ENCODE results near the gene PTGDR2. TPM values are rescaled to one million over a fixed set of nuclear protein-coding genes. Genes with fewer than 3 reads are reported as not detected.

PTGDR2 gene
- total RNA-seq, 1 experiment from 2014 or later: 0.12 TPM

DNA sequence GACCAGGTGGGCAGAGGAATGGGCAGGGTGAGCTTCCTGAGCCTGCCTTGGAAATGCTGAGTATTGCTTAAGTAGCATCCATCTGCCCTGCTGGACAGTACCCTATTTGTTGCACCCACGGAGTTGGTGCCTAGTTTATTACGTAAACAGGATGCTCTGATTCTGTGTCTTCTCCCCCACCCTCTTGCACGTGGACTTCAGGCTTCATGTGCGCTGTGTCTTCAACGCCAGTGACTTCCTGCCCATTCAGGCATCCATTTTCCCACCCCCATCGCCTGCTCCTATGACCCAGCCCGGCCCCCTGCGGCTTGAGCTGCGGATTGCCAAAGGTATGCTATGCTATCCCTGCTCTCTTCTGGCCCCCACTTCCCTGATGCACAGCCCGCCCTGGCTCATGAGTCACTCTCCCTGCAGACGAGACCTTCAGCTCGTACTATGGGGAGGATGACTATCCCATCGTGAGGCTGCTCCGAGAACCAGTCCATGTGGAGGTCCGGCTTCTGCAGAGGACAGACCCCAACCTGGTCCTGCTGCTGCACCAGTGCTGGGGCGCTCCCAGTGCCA is 17.3 kb upstream of the PTGDR2 start:
- Histone ChIP-seq H2AFZ (ENCODE audit: low read depth, low read length, poor library complexity, severe bottlenecking) (no peak overlapping the region), H3K4me3 (replicated peaks in 1 of 2; ENCODE audit: low read depth in 1 of 2, low read length in 2 of 2) (no peak overlapping the region), H3K79me2 (ENCODE audit: insufficient read depth, low read length) (no peaks in the 10 kb centered on the region), H3K27me3 (ENCODE audit: insufficient read depth, low read length) (no peaks in the 10 kb centered on the region), H3K36me3 (ENCODE audit: control insufficient read depth in 1 of 2, insufficient read depth in 2 of 2, low read length in 2 of 2) (peaks cover 0 to 2% of the 10 kb centered on the region in 2 experiments; a peak in 1 of 4 replicates), H3K9ac (ENCODE audit: low read length) (no peak overlapping the region), H3K4me2 (ENCODE audit: low read length) (no peak overlapping the region), H3K9me3 (ENCODE audit: control insufficient read depth in 1 of 2, insufficient read depth in 1 of 2, low read depth in 1 of 2, low read length in 2 of 2) (no peaks in the 10 kb centered on the region), H3K4me1 (ENCODE audit: control insufficient read depth in 1 of 2, insufficient read depth in 2 of 2, low read length in 2 of 2) (peaks cover 0 to 4% of the 10 kb centered on the region in 2 experiments; a peak in 2 of 4 replicates), H3K9me2 (ENCODE audit: insufficient read depth) (no peaks in the 10 kb centered on the region), H4K20me1 (ENCODE audit: insufficient read depth) (no peaks in the 10 kb centered on the region), H3K27ac (ENCODE audit: low read depth, low read length) (no peak overlapping the region)
- DNase-seq (ENCODE audit: low read depth, low spot score) (no peak), ATAC-seq (no peak)
- TF ChIP-seq EGR1 (IDR thresholded peaks at IDR 0.05; ENCODE audit: low read depth) (no peak), POLR2A (IDR thresholded peaks at IDR 0.05; ENCODE audit: borderline replicate concordance, extremely low read depth, insufficient read depth, insufficient read length) (no peak), EZH2phosphoT487 (IDR thresholded peaks at IDR 0.05; ENCODE audit: borderline replicate concordance) (no peak), ELF1 (IDR thresholded peaks at IDR 0.05; ENCODE audit: borderline replicate concordance, low read depth) (no peak), SIN3A (IDR thresholded peaks at IDR 0.05; ENCODE audit: low read depth) (no peak), CBX3 (IDR thresholded peaks at IDR 0.05; ENCODE audit: low read depth) (no peak), FOSL1 (IDR thresholded peaks at IDR 0.05; ENCODE audit: low read depth) (no peak), ZBTB33 (IDR thresholded peaks at IDR 0.05; ENCODE audit: extremely low read depth, insufficient replicate concordance, low read length) (no peak), CEBPB (IDR thresholded peaks at IDR 0.05; ENCODE audit: low read depth) (no peak), ATF3 (IDR thresholded peaks at IDR 0.05) (no peak), RAD21 (IDR thresholded peaks at IDR 0.05; ENCODE audit: low read depth) (no peak), ZNF274 (IDR thresholded peaks at IDR 0.05; ENCODE audit: low read depth, low read length) (no peak), ZFX (IDR thresholded peaks at IDR 0.05) (no peak)
- TF ChIP-seq, protein P1, sequence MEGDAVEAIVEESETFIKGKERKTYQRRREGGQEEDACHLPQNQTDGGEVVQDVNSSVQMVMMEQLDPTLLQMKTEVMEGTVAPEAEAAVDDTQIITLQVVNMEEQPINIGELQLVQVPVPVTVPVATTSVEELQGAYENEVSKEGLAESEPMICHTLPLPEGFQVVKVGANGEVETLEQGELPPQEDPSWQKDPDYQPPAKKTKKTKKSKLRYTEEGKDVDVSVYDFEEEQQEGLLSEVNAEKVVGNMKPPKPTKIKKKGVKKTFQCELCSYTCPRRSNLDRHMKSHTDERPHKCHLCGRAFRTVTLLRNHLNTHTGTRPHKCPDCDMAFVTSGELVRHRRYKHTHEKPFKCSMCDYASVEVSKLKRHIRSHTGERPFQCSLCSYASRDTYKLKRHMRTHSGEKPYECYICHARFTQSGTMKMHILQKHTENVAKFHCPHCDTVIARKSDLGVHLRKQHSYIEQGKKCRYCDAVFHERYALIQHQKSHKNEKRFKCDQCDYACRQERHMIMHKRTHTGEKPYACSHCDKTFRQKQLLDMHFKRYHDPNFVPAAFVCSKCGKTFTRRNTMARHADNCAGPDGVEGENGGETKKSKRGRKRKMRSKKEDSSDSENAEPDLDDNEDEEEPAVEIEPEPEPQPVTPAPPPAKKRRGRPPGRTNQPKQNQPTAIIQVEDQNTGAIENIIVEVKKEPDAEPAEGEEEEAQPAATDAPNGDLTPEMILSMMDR (IDR thresholded peaks at IDR 0.05 in 2 of 3, conservative IDR thresholded peaks at IDR 0.05 in 1 of 3; ENCODE audit: borderline replicate concordance in 1 of 3, insufficient read depth in 1 of 3, low read depth in 2 of 3, low read length in 2 of 3): no peak
- TF ChIP-seq, protein P2, sequence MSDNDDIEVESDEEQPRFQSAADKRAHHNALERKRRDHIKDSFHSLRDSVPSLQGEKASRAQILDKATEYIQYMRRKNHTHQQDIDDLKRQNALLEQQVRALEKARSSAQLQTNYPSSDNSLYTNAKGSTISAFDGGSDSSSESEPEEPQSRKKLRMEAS (IDR thresholded peaks at IDR 0.05): no peak
- RAD21 ChIA-PET (ENCODE audit: low non-redundant PET in 1 of 2, low total read pairs in 2 of 2, uncharacterized antibody in 2 of 2, unreplicated experiment in 2 of 2): no interaction called here
- intact Hi-C loops (cut with micrococcal nuclease): no loop called here
- POLR2A ChIA-PET: no interaction called here
- CTCF ChIA-PET: interaction anchor here (2.3 kb wide), 1 partner anchor 26 kb away, joined by 5 read pairs; no protein-coding TSS in a partner anchor
- BruUV-seq (replicated peaks): no TSS peak

Measured in HCT116 (cell line).